GM21390 (cell line): ENCODE results near the gene SAPCD2.
"Not testable (repeated sequence)": the region's sequence is repeated elsewhere in the genome, so short reads cannot be mapped to it uniquely, and the experiment has no call there.

Source experiments
- ATAC-seq: cut with Tn5 transposase; IDR thresholded peaks from one replicate; pipeline ENCODE4 v1.9.1; 2021; ENCODE audit not compliant: unreplicated experiment

Gene SAPCD2

GRCh38 chr9:137033481-137033880, 36.9 kb downstream of the SAPCD2 start:
- ATAC-seq: not testable (repeated sequence)

GRCh38 chr9:137032858-137033257, 37.5 kb downstream of the SAPCD2 start:
- no peak for ATAC-seq

GRCh38 chr9:137031904-137032640, 38.3 kb downstream of the SAPCD2 start, which contains the start of gene FUT7:
FUT7 (minus strand) TSS chr9:137032088; CDS start chr9:137031991, 97 bp downstream.
- ATAC-seq: no peak

GRCh38 chr9:137030538-137031527, 39.5 kb downstream of the SAPCD2 start:
- ATAC-seq: no peak

GRCh38 chr9:137030006-137030405, 40.4 kb downstream of the SAPCD2 start:
- ATAC-seq: no peak

GRCh38 chr9:137029058-137029936, 41.1 kb downstream of the SAPCD2 start:
- ATAC-seq: peak; percentile 44

GRCh38 chr9:137028263-137029057, 41.9 kb downstream of the SAPCD2 start:
- peak; percentile 45 for ATAC-seq

GRCh38 chr9:137027369-137028262, 42.7 kb downstream of the SAPCD2 start, which contains the start of gene ABCA2:
ABCA2 (minus strand) TSS chr9:137028237; CDS start chr9:137028140, 97 bp downstream.
- no peak for ATAC-seq

- ATAC-seq: no peak
Measured at GRCh38 chr9:137026828-137027227, 43.5 kb downstream of the SAPCD2 start.

- ATAC-seq: no peak
Measured at GRCh38 chr9:137026384-137026783, 44.0 kb downstream of the SAPCD2 start.

GRCh38 chr9:137025517-137025966, 44.8 kb downstream of the SAPCD2 start:
- no peak for ATAC-seq

- ATAC-seq: no peak
Measured at GRCh38 chr9:137023583-137023991, 46.8 kb downstream of the SAPCD2 start.

GRCh38 chr9:137023157-137023556, 47.2 kb downstream of the SAPCD2 start:
- no peak for ATAC-seq

GRCh38 chr9:137022662-137023008, 47.7 kb downstream of the SAPCD2 start:
- no peak for ATAC-seq

GRCh38 chr9:137021979-137022661, 48.2 kb downstream of the SAPCD2 start:
- ATAC-seq: no peak

GRCh38 chr9:137021568-137021978, 48.8 kb downstream of the SAPCD2 start:
- ATAC-seq: no peak

GRCh38 chr9:137020771-137021567, 49.4 kb downstream of the SAPCD2 start:
- no peak for ATAC-seq
